ENCODE data around the gene KDM2B.

KDM2B gene

GRCh38 chr12:121453629-121454028 is 127.2 kb downstream of the KDM2B start:
- DNase-seq = no peak

DNA sequence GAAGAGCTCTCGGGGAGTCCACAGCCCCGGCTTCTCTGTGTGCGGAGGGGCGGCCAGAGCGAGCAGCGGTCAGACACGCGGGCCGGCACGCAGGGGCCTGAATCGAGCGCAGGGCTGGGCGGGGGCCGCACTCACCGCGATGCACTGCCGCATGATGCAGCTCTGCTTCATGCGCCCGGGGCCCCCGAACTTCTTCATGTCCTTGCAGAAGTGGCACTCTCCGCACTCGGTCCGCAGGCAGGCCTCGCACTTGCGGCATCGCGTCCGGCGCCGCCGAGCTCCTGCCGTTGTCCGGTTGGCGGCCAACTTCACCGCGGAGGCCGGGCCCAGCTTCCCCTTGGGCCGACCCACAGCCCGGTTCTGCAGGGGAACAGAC is 127.8 kb downstream of the KDM2B start:
- no peak for DNase-seq

DNA sequence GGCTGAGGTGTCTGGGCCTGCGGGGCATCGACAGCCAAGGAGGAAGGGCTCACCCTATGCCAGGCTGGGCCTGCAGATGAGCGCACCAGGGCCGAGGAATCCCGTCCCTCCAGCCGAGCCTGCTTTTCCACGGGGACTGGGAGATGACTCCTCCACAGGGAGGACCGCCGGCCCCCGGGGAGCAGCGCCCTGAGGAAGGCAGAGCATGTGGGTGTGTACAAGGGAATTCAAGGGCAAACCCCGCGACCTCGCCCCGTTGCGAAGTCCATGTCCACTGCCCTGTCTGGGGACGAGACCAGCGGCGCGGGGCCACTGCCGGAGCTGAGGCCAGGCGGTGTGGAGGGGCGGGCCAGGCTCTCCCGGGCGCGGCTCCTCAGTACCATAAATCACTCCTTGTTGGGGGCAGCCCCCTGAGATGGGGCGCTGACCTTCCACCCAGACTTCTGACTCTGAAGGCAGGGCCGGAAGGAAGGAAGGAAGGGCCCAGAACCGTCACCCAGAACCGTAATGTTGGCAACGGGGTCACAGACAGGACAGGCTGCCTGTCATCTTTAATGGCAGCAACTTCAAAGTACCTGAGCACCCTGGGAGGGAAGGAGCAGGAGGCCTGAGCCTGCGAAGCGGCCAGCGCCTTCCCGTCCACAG is 128.4 kb downstream of the KDM2B start:
- no peak for DNase-seq

DNA sequence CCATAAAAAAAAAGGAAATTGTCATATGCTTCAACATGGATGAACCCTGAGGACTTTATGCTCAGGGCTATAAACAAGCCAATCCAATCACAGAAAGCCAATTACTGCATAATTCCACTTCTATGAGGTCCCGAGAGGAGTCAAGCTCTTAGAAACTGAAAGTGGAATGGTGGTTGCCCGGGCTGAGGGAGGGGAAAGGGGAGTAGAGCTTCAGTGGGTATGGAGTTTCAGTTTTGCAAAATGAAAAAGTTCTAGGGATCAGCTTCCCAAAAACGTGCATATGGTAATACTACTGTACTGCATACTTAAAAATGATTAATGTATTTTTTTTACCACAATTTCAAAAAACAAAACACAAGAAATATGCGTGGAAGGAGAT is 128.9 kb downstream of the KDM2B start:
- DNase-seq = no peak

DNA sequence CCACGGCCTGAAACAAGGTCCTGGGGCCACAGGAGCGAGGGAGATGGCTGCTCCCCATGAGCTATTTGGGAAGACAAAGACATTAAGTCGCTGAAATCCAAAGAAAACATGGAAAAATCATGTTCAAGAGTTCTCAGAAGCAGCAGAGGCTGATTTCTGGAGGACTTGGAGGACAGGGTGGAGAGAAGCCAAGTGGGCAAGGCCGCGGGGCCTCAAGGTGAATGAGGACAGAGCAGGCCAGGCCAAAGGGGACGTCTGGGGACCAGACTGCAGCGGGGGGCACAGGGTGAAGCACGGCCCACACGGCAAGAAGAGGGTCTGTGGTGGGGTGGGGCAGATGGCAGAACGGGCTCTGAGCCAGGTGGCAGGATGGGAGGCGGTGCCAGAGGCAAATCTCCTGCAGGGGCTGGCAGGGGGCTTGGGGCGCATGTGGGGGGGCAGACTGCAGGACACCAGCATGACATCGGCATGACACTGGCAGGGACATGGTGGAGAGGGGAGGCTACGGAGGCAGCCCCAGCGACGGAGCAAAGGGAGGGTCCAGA is 132.0 kb downstream of the KDM2B start:
- DNase-seq = peak; percentile 30

DNA sequence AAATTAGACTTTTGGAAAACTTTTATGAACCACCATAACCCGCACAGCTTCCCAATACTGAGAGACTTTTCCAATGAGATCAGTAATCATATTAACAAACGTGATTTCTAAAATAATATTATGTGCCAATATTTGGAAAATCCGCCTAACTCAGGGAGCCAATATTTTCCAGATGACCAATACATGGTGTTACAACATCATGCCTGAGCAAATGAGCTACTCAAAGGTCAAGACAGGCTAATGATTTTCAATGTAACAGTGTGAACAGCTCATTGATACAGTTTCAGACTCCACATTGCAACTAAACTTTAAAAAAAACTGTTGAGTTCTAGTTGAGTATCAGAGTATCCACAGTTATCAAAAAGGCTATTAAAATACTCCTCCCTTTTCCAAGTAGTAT is 134.1 kb downstream of the KDM2B start:
- no peak for DNase-seq

DNA sequence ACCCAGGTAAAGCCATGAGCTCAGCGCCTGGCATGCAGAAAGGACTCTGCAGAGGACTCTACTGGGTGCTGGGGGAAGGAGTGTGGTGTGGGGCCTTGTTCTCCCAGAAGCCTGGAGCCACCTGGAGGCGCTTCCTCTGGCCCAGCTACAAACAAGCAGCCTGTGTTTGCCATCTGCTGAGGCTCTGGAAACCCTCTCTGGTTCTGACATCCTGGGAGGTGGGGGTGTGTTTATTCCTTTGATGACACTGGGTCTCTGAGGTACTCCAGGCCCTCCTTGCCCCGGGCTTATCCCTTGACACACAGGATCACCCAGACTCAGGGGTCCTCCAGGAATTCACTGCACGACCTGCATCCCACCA is 136.0 kb downstream of the KDM2B start:
- no peak for DNase-seq

- no peak for DNase-seq
Observed at GRCh38 chr12:121443911-121444841, 136.6 kb downstream of the KDM2B start.

DNA sequence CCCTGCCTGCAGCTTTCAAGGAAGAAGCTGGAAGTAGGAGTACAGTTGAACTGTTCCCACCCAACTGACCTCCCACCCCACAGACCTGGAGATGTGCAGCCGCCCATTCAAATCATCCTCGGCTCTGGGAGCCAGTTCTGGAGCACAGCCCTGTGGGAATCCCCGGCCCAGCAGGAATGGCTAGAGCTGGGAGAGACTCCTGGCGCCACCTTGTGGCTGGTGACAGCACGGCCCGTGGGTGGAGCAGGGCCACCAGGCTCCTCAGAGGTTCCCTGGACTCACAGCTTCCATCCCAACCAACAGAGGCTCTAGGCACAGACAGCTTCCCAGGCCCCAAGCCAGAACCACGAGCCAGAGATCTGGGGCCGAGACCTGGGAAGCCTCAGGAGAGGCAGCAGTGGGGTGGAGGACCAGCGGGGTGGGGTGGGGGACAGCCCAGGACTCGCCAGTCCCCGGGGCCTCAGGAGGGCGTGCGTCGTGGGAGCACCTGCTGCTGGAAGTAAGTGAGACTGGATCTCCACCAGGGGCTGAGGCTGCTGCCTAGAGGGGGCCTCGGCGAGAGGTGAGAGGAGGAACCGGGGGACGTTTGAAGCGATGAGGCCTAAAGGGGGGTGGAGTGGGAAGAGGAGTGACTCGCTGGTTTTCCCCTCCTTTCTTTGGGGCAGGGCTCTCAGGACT is 137.5 kb downstream of the KDM2B start:
- DNase-seq = peak; percentile 76

DNA sequence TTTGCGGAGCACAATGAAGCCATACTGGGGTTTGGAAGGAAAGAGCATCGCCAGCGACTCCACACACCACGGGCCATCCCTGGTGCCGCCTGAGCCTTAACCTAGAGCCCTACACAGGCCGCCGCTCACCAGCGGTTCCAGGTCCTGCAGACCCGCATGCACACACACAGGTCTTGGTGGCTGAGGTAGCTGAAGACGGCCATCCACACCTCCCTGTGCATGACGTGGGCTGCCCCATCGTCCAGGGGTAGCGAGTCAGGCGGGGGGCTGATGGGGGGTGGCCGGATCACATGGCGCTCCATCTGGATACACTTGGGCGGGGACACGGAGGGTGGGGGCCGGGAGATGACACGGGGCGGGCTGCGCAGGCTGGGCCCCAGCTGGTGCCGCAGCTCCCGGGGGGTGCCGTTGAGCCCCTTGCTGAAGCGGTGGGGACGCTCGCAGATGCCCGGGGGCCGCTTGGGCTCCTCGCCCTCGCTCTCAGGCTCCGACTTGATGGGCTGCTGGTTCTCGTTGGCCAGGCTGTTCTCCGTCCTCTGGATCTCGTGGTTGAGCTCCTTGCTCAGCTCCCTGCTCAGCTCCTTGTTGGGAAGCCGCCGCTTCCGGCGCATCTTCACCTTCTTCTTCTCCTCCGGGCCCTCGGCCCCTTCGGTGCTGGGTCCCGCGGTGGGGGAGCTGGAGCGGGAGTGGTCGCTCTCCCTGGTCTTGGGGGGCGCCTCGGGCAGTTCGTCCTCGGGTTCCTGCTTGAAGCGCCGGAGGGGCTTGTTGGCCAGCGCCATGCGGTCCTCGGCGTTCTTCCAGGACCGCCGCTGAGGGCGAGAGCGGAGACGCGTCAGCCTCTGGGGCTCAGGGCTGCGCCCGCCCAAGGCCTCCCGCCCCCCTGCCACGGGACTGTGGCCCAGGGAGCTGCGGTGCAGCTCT is 138.5 kb downstream of the KDM2B start:
- DNase-seq = no peak

GRCh38 chr12:121441555-121441954 is 139.3 kb downstream of the KDM2B start:
- peak; percentile 38 for DNase-seq

GRCh38 chr12:121440768-121441167 is 140.1 kb downstream of the KDM2B start:
- DNase-seq = no peak

DNA sequence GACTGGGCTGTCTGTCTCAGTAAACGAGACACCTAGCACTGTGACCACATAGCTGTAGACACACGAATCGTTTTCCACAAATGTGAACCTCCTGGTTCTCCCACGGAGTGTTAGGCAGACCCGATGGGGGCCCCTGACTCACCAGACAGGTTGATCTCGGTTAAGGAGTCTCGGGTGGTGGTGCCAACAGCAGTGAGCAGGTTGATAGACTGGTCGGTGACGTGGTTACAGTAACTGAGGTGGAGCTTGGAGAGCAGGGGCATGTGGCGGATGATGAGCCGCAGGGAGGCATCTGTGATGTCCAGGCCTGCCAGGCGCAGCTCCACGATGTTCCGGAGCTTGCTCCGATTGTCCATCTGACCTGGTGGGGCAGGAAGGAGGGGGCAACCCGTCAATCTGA is 141.1 kb downstream of the KDM2B start:
- no peak for DNase-seq

DNA sequence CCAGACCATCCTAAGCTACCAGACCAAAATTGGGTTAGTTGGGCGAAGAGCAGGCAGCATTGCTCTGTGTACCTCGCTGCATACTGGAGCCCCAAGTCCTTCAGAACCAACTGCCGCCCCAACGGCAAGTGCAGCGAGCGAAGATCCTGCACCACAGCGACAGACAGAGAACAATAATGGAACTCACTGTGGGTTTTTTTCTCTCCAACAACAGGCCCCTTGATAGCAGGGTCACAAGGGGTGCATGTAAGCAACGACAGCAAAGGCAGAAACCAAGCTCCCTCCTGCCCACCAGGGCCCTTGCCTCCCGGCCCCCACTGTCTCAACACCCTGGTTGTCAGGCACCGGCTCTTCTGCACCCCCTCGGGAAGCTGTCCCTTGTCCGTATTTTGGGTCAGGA is 141.9 kb downstream of the KDM2B start:
- DNase-seq = no peak

DNA sequence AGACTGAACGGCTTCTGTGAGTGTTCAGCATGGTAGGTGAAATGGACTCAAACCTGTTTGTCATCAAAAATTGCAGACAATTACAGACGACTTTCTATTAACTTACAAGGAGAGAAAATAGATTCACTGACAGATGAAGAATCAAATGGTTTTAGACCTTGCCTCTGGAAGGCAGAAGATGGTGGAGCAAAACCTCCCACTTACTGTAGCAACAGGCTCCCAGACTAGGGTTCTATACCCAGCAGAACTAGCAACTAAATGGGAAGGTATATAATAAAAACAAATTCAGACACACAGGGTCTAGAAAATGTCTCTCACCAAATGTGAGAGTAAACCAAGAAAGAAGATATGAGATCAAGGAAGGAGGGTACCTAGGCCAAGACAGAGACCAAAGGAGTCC is 144.1 kb downstream of the KDM2B start:
- no peak for DNase-seq

DNA sequence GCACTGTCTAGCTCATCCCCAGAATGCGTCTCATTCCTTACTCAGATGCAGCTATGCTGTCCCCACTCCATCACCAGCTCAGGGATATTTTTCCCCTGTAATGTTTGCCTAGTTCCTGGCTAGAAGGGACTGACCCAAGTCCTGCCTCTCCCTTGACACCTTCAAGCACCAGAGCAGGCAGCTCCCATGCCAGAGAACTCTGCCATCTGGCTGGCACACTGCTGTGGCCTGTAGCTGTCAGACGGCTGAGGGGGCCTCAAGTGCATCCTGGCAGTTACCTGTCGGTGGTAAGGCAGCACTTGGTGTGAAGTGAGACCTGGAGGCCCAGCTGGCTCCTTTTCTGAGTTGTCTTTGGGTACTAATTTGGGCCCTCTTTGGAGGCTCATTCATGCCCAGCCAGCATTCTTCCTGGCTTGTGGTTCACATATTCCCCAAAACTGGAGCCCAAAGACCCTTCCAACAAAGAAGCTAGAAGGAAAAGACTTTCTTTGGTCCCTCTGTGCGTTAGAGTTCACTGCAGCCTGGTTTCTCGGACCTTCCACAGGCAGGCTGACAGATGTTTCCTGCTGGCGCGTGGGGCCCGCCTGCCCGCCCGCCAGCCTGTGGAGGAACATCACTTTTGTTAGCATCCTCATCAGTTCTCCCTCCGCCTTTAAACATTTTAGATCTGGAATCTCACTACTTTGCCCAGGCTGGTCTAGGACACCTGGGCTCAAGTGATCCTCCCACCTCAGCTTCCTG is 147.9 kb downstream of the KDM2B start:
- DNase-seq = no peak

DNA sequence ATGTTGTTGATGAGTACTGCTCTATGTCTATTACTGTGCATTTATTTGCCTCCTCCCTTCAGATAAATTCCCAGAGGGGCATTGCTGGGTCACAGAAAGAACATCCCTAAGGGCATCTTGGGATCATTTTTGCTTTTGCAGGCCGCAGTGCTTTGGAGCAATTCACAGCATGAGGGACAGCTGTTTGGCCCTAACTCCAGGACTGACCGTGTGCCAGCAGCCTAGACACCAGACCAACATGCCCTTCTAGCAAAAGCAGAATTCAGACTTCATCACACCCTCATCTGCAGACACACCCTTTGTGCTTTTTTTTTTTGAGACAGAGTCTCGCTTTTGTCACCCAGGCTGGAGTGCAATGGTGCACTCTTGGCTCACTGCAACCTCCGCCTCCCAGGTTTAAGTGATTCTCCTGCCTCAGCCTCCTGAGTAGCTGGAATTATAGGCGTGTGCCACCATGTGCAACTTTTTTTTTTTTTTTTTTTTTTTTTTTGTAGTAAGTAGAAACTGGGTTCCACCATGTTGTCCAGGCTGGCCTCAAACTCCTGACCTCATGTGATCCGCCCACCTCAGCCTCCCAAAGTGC is 149.9 kb downstream of the KDM2B start:
- DNase-seq = no peak

- no peak for DNase-seq
Observed at GRCh38 chr12:121428883-121429282, 151.9 kb downstream of the KDM2B start.

GRCh38 chr12:121427556-121428050 is 153.2 kb downstream of the KDM2B start:
- DNase-seq = no peak

DNA sequence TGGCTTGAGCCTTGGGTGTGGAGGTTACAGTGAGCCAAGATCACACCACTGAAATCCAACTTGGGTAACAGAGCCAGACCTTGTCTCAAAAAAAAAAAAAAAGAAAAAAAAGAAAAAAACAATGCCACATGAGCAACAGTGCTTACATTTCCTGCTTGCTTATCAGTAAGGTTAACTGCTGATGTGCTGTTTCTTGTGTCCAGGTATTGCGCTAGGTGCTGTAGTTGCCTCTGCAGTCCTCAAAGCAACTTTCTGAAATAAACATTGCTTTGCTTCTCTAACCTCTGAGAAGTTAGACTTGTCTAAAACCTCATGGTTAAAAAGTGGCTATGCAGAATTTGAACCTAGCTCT is 156.2 kb downstream of the KDM2B start:
- no peak for DNase-seq
